Measurements from ENCODE around the gene ZNF512B.

The ZNF512B gene

GRCh38 chr20:63908008-63908682, 61.6 kb downstream of the ZNF512B start:
- no peak overlapping the region for H2AFZ ChIP-seq
- no peaks in the 10 kb centered on the region for H3K27me3 ChIP-seq (ENCODE audit: control insufficient read depth, insufficient read depth, low read length)
- no peaks in the 10 kb centered on the region for H3K4me1 ChIP-seq
- no peak overlapping the region for H3K9ac ChIP-seq
- H3K79me2 ChIP-seq, result peaks cover 98% of the 10 kb centered on the region
- no peak overlapping the region for H3K27ac ChIP-seq
- H3K36me3 ChIP-seq (ENCODE audit: control insufficient read depth, insufficient read depth, low read length), result no peaks in the 10 kb centered on the region
- no peak overlapping the region for H3K4me2 ChIP-seq (ENCODE audit: low read length)
- no peaks in the 10 kb centered on the region for H3K9me3 ChIP-seq (ENCODE audit: control insufficient read depth, low read length)
- H3K4me3 ChIP-seq (ENCODE audit: low read depth, low read length), result no peak overlapping the region
- no peak for TF ChIP-seq CTCF (IDR thresholded peaks at IDR 0.05)

Measured in parathyroid adenoma (tissue), 2 donors.